Measurements from ENCODE around the gene GNPTG. TPM values are rescaled to one million over a fixed set of nuclear protein-coding genes. Genes with fewer than 3 reads are reported as not detected.

The GNPTG gene
- total and polyA plus RNA-seq, 2 of the 8 experiments (the other 6 are each of a cell fraction or from before 2014, with no cell fraction given), result 26.2 to 51.2 TPM

- TF ChIP-seq CHD7 (IDR thresholded peaks at IDR 0.05; ENCODE audit: insufficient replicate concordance, low read length) (no peak), KDM1A (IDR thresholded peaks at IDR 0.05; ENCODE audit: borderline replicate concordance, low read length) (no peak), BACH1 (IDR thresholded peaks at IDR 0.05; ENCODE audit: low read length) (no peak)
These were observed 3.8 kb upstream of the GNPTG start (continued) for GRCh38 chr16:1347962-1348361.
